Endothelial cell of umbilical vein (primary cell): ENCODE results near the gene ZMYM3.

Experiments used
- CTCF ChIP-seq, 2 donors: IDR thresholded peaks; 1 replicate in 1 of 2; 2 replicates in 1 of 2; pipeline ENCODE4 v1.5.1; 2011; ENCODE audit warnings: low read length in 2 of 2, mild to moderate bottlenecking in 2 of 2, moderate library complexity in 2 of 2, control low read depth in 1 of 2, inconsistent platforms in 1 of 2, low read depth in 1 of 2; ENCODE audit not compliant: insufficient read depth in 1 of 2; ENCODE audit errors: extremely low read depth in 1 of 2
- EZH2 ChIP-seq: IDR thresholded peaks from 2 replicates; pipeline ENCODE4 v1.6.1; 2012; ENCODE audit warnings: borderline replicate concordance, low read depth, mild to moderate bottlenecking, moderate library complexity, low read length, inconsistent platforms; ENCODE audit not compliant: severe bottlenecking
- GATA2 ChIP-seq: IDR thresholded peaks from 2 replicates; pipeline ENCODE4 v1.7.0; 2011; ENCODE audit warnings: low read depth, mild to moderate bottlenecking, moderate library complexity, mixed read lengths, low read length; ENCODE audit not compliant: insufficient read length, insufficient read depth
- MAX ChIP-seq: IDR thresholded peaks from 2 replicates; pipeline ENCODE4 v1.6.1; 2011; ENCODE audit not compliant: insufficient read depth, insufficient read length
- MYC ChIP-seq: IDR thresholded peaks from one replicate; pipeline ENCODE4 v1.6.1; 2011; ENCODE audit warnings: mild to moderate bottlenecking, low read depth, low read length
- POLR2A ChIP-seq: IDR thresholded peaks from 2 replicates; pipeline ENCODE4 v1.6.1; 2012; ENCODE audit warnings: low read depth, mild to moderate bottlenecking, control low read depth, low read length

GRCh38 chrX:71228063-71228642 is 25.8 kb downstream of the ZMYM3 start:
- TF ChIP-seq POLR2A (no peak), CTCF (IDR thresholded peaks at IDR 0.05; ENCODE audit: extremely low read depth in 1 of 2, insufficient read depth in 1 of 2, low read depth in 1 of 2, low read length in 2 of 2) (no peak), EZH2 (no peak), MAX (no peak), GATA2 (no peak), MYC (no peak)
